K562 (cell line): ENCODE data around the gene SLAMF7. TPM values are rescaled to one million over a fixed set of nuclear protein-coding genes. Genes with fewer than 3 reads are reported as not detected.

Experiments used
- polyA plus RNA-seq, 8 experiments: library from polyadenylated mRNA; depleted of rRNA in 4 of 8; stranded (reverse) in 5 of 8; unstranded in 3 of 8; fragments of >200 nt; fragmentation: Nextera tagmentation in 2 of 8; fragmentation: Illumina TruSeq in 1 of 8; extraction: Ambion mirVana in 2 of 8; extraction: Trizol in 1 of 8; gene quantifications; 2 replicates each; pipeline versions ENCODE4 v1.2.1 to v1.2.3, GENCODE V29; 2011 to 2014; ENCODE audit warnings: inconsistent platforms in 1 of 8, missing spikeins in 1 of 8
- total RNA-seq, 7 experiments: library from RNA; depleted of rRNA in 6 of 7; stranded (reverse); fragments of >200 nt in 6 of 7; fragmentation: Illumina TruSeq in 2 of 7; extraction: Trizol in 2 of 7; gene quantifications; 2 replicates each; pipeline versions ENCODE4 v1.2.1 to v1.2.3, GENCODE V29; 2011 to 2021; ENCODE audit warnings: low replicate concordance in 1 of 7
- TF ChIP-seq, protein P1 (sequence below): fragments of 200-600 bp; sonication (generic); IDR thresholded peaks from one replicate; pipeline ENCODE4 v1.6.1; 2012; ENCODE audit warnings: mild to moderate bottlenecking, low read depth, low read length, inconsistent platforms

SLAMF7 gene
- total and polyA plus RNA-seq, 9 of the 15 experiments (the other 6 are each of a cell fraction or from before 2014, with no cell fraction given), result 0.11 to 1.2 (median 0.22) TPM; not detected in 2

DNA sequence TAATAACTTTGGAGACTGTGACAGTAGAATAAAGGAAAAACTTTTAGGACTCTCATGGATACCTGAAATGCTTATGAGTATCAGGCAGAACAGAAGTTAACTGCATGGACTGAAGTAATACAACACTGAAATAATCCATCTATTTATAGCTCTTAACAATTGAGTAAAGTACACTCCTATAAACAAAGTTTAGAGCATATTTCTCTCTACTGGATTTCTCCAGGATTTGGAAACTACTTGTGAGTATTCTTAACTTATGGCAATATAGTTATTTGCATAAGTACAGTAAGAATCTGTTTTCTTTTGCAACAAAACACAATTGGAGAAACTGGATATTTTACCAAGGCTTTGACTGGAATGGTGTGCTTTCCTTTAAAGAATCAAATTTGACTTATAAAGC, 17.6 kb upstream of the SLAMF7 start (continued):
- TF ChIP-seq, protein P1, sequence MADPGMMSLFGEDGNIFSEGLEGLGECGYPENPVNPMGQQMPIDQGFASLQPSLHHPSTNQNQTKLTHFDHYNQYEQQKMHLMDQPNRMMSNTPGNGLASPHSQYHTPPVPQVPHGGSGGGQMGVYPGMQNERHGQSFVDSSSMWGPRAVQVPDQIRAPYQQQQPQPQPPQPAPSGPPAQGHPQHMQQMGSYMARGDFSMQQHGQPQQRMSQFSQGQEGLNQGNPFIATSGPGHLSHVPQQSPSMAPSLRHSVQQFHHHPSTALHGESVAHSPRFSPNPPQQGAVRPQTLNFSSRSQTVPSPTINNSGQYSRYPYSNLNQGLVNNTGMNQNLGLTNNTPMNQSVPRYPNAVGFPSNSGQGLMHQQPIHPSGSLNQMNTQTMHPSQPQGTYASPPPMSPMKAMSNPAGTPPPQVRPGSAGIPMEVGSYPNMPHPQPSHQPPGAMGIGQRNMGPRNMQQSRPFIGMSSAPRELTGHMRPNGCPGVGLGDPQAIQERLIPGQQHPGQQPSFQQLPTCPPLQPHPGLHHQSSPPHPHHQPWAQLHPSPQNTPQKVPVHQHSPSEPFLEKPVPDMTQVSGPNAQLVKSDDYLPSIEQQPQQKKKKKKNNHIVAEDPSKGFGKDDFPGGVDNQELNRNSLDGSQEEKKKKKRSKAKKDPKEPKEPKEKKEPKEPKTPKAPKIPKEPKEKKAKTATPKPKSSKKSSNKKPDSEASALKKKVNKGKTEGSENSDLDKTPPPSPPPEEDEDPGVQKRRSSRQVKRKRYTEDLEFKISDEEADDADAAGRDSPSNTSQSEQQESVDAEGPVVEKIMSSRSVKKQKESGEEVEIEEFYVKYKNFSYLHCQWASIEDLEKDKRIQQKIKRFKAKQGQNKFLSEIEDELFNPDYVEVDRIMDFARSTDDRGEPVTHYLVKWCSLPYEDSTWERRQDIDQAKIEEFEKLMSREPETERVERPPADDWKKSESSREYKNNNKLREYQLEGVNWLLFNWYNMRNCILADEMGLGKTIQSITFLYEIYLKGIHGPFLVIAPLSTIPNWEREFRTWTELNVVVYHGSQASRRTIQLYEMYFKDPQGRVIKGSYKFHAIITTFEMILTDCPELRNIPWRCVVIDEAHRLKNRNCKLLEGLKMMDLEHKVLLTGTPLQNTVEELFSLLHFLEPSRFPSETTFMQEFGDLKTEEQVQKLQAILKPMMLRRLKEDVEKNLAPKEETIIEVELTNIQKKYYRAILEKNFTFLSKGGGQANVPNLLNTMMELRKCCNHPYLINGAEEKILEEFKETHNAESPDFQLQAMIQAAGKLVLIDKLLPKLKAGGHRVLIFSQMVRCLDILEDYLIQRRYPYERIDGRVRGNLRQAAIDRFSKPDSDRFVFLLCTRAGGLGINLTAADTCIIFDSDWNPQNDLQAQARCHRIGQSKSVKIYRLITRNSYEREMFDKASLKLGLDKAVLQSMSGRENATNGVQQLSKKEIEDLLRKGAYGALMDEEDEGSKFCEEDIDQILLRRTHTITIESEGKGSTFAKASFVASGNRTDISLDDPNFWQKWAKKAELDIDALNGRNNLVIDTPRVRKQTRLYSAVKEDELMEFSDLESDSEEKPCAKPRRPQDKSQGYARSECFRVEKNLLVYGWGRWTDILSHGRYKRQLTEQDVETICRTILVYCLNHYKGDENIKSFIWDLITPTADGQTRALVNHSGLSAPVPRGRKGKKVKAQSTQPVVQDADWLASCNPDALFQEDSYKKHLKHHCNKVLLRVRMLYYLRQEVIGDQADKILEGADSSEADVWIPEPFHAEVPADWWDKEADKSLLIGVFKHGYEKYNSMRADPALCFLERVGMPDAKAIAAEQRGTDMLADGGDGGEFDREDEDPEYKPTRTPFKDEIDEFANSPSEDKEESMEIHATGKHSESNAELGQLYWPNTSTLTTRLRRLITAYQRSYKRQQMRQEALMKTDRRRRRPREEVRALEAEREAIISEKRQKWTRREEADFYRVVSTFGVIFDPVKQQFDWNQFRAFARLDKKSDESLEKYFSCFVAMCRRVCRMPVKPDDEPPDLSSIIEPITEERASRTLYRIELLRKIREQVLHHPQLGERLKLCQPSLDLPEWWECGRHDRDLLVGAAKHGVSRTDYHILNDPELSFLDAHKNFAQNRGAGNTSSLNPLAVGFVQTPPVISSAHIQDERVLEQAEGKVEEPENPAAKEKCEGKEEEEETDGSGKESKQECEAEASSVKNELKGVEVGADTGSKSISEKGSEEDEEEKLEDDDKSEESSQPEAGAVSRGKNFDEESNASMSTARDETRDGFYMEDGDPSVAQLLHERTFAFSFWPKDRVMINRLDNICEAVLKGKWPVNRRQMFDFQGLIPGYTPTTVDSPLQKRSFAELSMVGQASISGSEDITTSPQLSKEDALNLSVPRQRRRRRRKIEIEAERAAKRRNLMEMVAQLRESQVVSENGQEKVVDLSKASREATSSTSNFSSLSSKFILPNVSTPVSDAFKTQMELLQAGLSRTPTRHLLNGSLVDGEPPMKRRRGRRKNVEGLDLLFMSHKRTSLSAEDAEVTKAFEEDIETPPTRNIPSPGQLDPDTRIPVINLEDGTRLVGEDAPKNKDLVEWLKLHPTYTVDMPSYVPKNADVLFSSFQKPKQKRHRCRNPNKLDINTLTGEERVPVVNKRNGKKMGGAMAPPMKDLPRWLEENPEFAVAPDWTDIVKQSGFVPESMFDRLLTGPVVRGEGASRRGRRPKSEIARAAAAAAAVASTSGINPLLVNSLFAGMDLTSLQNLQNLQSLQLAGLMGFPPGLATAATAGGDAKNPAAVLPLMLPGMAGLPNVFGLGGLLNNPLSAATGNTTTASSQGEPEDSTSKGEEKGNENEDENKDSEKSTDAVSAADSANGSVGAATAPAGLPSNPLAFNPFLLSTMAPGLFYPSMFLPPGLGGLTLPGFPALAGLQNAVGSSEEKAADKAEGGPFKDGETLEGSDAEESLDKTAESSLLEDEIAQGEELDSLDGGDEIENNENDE, result no peak
- TF ChIP-seq, all 486 proteins: peak for 0
